GM19193 (cell line): ENCODE measurements around the gene C5orf58.

Experiments
- POLR2A ChIP-seq: IDR thresholded peaks from 4 replicates; pipeline ENCODE4 v1.6.1; 2011; ENCODE audit not compliant: insufficient read depth, insufficient read length; ENCODE audit errors: extremely low read depth

Gene C5orf58

GRCh38 chr5:170280011-170280493 lies 47.3 kb downstream of the C5orf58 start:
- TF ChIP-seq POLR2A: no peak

DNA sequence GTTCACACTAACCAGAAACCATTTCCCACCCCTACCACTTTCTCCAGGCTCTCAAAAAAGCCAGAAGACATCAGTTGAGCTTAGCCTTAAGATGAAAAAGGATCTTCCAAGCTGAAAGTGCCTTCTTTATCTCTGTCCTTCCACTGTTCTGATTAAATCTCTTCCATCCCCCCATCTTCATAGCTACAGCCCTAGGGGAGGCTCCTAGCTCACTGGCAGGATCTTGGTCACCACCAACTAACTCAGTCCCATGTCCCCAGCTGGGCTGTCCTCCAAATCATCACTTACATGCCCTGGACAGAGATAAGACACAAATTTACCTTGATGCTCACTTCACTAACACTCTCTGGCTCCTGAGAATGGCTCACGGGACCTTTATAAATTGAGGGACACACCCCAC lies 50.5 kb downstream of the C5orf58 start:
- TF ChIP-seq POLR2A: no peak

DNA sequence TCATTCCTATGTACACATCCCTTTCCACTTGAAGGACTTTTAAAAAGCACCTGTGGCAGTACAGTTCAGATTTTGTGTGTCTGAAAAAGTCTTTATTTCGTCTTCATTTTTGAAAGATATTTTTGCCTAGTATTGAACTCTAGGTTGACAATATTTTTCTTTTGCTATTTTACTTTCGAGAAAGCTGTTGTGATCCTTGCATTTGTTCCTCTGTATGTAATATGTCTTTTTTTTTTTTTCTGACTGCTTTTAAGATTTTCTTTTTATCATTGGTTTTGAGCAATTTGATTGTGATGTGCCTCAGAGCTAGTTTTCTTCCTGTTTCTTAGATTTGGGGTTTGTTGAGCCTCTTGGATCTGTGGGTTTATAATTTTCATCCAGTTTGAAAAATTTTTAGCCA lies 51.4 kb downstream of the C5orf58 start:
- TF ChIP-seq POLR2A: no peak

DNA sequence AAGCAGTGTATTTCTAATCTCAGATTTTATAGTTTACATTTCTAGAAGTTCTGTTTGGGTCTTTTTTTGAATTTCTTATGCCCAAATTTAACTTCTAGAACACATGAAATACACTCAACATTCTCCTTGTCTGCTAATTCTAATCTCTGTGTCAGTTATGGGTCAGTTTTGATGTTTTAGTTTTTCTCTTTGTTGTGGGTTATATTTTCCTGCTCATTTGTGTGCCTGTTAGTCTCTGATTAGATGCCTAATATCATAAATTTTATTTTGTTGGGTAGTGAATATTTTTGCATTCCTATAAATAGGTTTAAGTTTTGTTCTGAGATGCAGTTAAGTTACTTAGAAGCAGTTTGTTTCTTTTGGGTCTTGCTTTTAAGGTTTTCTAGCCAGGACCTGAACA lies 52.4 kb downstream of the C5orf58 start:
- TF ChIP-seq POLR2A: no peak

DNA sequence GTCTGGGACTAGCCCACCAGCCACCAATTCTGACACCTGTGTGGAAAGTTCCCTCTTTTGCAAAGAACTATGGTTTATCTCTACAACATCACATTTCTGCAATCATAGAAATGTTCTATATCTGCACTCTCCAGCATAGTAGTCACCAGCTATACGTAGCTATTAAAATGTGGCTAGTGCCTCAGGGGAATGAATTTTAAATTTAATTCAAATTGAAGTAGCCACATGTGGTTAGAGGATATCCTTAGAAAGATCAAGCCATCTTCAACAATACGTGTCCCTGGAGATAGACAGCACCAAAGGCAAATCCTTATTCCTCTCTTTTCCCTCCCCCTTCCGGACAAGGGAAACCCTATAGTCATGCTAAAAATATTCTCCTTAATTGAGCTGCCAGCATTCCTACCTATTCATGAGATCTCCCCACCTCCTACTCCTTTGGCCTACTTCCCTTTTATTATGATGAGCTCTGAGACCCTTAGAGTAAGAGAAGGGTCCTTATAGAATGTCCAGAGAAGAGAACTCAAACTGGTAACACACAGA lies 53.7 kb downstream of the C5orf58 start:
- TF ChIP-seq POLR2A: no peak

DNA sequence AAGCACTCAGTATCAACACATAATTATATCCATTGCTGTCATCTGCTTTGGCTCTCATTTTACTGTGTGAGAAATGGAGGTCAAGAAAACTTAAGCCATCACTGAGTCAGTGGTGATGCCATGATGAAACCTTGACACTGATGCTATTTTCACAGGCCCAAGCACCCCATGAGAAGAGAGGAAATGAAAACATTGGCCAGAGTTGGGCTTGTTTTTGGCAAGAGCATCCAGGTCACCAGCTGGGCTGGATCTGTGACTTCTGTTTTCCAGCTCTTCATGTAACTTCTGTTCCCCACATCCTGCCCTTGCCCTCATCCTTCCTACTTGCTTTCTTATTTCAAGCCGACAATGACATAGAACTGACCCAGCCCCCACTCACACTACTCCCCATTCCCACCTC lies 54.7 kb downstream of the C5orf58 start:
- TF ChIP-seq POLR2A: no peak

DNA sequence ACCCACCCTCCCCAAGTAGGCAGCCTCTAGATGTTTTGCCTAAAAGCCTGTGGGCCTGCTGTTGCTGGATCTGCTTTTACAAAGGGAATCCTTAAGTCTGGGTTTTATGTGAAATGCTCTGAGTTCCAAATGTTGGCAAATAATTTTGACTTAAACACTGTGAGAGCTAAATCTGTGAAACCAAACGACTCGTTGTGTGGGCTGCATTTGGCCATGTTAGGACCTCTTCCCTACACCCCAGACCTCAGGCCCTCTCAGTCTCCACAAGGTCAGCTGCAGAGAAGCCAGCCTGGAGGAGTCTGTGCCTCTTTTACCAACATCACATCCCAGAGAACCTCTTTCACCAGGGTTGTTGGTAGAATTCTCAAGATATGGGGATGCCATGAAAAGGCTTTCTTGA lies 55.4 kb downstream of the C5orf58 start:
- TF ChIP-seq POLR2A: no peak

- no peak for TF ChIP-seq POLR2A
Observed at GRCh38 chr5:170288551-170288950, 55.8 kb downstream of the C5orf58 start.

GRCh38 chr5:170289121-170289520 lies 56.3 kb downstream of the C5orf58 start:
- TF ChIP-seq POLR2A: no peak

DNA sequence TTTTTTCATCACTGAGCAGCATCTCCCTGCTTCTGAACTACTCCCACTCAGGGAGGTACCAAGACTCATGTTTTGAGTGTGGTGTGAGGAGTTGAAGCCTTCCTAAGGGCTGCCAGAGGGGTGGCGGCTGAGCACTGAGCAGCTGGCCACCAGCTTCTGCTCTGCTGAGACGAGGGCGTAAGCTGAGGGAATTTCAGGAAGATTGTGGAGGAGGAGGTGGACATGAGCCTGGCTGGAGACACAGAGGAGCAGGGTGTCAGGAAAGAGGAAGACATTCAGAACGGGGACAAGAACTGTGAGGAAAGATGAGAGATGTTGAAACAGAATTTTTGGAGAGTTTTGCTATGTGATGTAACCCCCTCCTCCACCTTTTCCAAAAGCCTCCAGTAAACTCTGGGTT lies 57.0 kb downstream of the C5orf58 start:
- no peak for TF ChIP-seq POLR2A

- TF ChIP-seq POLR2A: no peak
Observed at GRCh38 chr5:170290498-170290897, 57.7 kb downstream of the C5orf58 start.

DNA sequence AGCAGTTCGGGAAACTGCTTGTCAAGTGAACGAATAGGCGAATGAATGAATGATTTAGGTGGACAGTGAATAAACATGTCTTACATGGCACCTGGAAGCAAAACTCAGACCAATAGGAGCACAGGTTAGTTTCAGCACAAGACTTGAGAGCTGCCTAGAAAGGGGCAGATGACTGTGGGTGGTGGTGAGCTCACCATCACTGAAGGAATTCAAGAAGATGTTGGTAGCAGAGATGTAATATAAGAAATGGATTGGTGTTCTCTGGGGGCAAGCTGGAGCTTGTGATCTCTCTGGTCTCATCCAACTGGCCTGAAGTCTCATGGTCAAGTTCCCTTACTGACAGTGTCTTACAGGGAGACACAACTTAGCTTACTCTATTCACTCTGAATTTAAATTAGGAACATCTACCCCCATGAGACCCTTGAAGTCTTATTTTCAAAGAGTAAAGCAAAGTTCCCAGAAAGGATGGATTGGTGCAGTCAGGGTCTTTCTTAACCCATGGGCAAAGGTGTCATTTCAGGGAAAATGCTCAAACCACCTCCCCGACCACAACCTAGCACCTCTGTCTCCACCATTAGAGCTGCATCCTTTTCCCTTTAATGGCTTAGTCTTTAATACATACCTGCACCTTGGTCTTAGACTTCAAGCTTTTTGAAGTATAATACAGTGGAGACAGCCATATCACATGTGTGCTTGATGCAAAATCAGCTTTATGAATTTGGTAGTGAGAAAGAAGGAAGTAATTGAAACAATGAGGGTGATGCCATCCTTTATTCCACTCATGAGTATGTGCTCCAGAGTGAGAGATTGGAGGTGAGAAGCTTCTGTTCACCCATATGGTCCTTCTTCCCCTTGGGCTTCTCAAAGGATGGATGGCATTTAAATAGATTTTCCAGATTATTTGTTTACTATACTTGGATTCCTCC lies 59.7 kb downstream of the C5orf58 start:
- TF ChIP-seq POLR2A: no peak

DNA sequence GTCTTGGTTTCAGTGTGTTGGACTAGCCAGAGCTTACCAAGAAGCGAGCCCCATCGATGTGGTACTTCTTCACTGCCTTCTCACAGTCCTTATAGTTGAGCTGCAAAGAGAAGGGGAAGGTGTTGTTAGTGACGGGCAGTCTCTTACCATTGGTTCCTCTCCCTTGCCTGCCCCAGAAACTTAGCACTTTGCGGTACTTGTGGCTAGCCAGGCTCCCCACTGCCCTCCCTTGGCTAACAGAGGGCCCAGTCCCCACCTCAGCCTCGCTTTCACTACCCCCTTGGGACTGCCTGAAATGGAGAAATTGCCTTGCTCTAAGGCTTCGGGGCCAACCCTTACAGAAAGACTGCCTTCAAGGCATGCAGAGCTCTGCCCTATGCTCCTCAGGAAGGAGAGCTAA lies 60.5 kb downstream of the C5orf58 start:
- TF ChIP-seq POLR2A: no peak

DNA sequence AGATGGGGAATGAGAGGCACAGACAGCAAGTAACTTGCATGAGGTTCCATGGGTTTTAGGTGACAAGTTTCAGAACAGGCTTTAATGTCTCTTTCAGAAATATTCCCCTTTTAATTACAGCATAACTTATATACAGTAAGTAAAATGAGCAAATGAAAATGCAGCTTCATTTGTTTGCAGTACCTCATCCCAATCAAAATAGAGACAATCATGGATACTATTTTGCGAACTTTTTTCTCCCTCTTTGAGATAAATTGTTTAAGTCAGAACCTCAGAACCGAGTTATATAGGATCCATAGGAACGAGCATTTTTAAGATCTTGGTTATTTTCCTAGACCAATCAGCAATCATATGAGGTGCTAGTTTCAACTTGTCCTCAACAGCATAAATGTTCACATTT lies 61.3 kb downstream of the C5orf58 start:
- no peak for TF ChIP-seq POLR2A

DNA sequence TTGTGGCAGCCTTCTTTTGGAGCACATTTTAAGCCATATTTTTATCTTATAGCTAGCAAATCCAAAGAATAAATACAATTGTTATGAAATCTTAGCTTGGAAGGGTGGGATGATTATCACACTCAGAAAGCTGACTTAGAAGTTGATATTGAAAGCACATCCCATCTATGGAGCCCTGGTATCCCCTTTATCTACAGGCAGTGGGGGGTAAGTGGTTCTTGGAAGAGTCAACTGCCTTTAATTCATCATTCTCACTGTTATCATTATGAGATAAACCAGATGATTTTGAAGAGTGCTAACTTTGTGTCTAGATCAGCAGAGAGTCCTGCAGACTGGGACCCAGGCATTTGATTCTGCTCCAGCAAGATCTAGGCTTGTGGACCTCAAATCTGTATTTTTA lies 61.8 kb downstream of the C5orf58 start:
- no peak for TF ChIP-seq POLR2A
